ENCODE data around the gene NADSYN1. TPM values are rescaled to one million over a fixed set of nuclear protein-coding genes. Genes with fewer than 3 reads are reported as not detected.

The NADSYN1 gene
- total RNA-seq, 1 donor from 2014 or later = 55.4 TPM

DNA sequence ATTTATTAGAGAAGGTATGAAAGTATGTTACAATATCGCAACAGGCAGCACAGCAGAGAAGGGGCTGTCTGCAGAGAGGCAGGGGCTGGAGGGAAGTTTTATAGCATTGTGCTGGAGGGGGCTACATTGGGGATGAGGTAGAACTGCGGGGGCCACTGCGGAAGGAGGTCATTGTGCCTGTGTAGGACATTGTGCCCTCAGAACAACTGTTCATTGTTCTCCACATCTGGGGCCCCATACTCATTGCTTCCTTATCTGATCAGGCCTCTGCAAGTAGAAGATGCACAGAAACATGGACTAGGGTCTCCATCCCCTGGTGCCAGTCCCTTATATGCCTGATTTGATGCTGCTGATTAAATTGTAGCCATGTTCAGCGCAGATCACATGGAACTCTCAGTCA, 12.1 kb downstream of the NADSYN1 start:
- DNase-seq (ENCODE audit: extremely low spot score, unreplicated experiment) = no peak
- Mint-ChIP-seq H3K36me3 (ENCODE audit: unreplicated experiment) (peaks cover 30% of the 10 kb centered on the region), H3K9me3 (ENCODE audit: unreplicated experiment) (no peaks in the 10 kb centered on the region), H3K4me3 (ENCODE audit: unreplicated experiment) (no peak overlapping the region), H3K4me1 (ENCODE audit: unreplicated experiment) (no peaks in the 10 kb centered on the region), H3K27ac (ENCODE audit: unreplicated experiment) (no peak overlapping the region), H3K27me3 (ENCODE audit: unreplicated experiment) (no peaks in the 10 kb centered on the region)
- TF ChIP-seq, protein P1, sequence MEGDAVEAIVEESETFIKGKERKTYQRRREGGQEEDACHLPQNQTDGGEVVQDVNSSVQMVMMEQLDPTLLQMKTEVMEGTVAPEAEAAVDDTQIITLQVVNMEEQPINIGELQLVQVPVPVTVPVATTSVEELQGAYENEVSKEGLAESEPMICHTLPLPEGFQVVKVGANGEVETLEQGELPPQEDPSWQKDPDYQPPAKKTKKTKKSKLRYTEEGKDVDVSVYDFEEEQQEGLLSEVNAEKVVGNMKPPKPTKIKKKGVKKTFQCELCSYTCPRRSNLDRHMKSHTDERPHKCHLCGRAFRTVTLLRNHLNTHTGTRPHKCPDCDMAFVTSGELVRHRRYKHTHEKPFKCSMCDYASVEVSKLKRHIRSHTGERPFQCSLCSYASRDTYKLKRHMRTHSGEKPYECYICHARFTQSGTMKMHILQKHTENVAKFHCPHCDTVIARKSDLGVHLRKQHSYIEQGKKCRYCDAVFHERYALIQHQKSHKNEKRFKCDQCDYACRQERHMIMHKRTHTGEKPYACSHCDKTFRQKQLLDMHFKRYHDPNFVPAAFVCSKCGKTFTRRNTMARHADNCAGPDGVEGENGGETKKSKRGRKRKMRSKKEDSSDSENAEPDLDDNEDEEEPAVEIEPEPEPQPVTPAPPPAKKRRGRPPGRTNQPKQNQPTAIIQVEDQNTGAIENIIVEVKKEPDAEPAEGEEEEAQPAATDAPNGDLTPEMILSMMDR (IDR thresholded peaks at IDR 0.05) = no peak

- no peak overlapping the region for H3K4me3 Mint-ChIP-seq (ENCODE audit: unreplicated experiment)
- peaks cover 20% of the 10 kb centered on the region for H3K36me3 Mint-ChIP-seq (ENCODE audit: unreplicated experiment)
- TF ChIP-seq, protein P1 (IDR thresholded peaks at IDR 0.05) = no peak
- no peak for DNase-seq (ENCODE audit: extremely low spot score, unreplicated experiment)
- no peaks in the 10 kb centered on the region for H3K27me3 Mint-ChIP-seq (ENCODE audit: unreplicated experiment)
- no peak overlapping the region for H3K27ac Mint-ChIP-seq (ENCODE audit: unreplicated experiment)
- H3K9me3 Mint-ChIP-seq (ENCODE audit: unreplicated experiment) = no peaks in the 10 kb centered on the region
- H3K4me1 Mint-ChIP-seq (ENCODE audit: unreplicated experiment) = no peaks in the 10 kb centered on the region
Measured at GRCh38 chr11:71466358-71466757, 13.4 kb downstream of the NADSYN1 start.

- H3K4me1 Mint-ChIP-seq (ENCODE audit: unreplicated experiment) = no peaks in the 10 kb centered on the region
- H3K27ac Mint-ChIP-seq (ENCODE audit: unreplicated experiment) = no peak overlapping the region
- no peaks in the 10 kb centered on the region for H3K9me3 Mint-ChIP-seq (ENCODE audit: unreplicated experiment)
- TF ChIP-seq, protein P1 (IDR thresholded peaks at IDR 0.05) = no peak
- DNase-seq (ENCODE audit: extremely low spot score, unreplicated experiment) = no peak
- H3K36me3 Mint-ChIP-seq (ENCODE audit: unreplicated experiment) = peaks cover 21% of the 10 kb centered on the region
- no peak overlapping the region for H3K4me3 Mint-ChIP-seq (ENCODE audit: unreplicated experiment)
- H3K27me3 Mint-ChIP-seq (ENCODE audit: unreplicated experiment) = no peaks in the 10 kb centered on the region
Measured at GRCh38 chr11:71467164-71467563, 14.2 kb downstream of the NADSYN1 start.

DNA sequence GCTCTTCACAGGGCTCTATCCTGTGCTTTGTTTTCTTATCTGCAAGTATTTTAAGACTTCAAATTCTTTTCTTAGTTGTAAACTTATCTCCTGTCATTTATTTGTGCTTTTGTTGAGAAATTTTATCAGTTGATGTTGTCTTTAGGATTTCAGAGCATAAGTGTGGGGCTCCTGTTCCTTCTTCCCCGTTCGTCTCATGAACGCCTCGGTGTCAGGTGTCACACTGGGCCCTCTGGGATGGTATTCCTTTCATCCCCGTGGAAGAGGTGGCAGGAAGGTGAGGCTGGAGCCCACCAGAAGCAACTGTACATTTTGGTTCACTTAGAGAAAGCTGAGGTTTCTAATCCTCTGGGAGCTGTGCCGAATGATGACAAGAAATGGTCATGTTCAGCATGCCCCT, 17.9 kb downstream of the NADSYN1 start:
- Mint-ChIP-seq H3K27ac (ENCODE audit: unreplicated experiment) (no peak overlapping the region), H3K4me3 (ENCODE audit: unreplicated experiment) (no peak overlapping the region), H3K36me3 (ENCODE audit: unreplicated experiment) (peaks cover 31% of the 10 kb centered on the region), H3K4me1 (ENCODE audit: unreplicated experiment) (no peaks in the 10 kb centered on the region), H3K27me3 (ENCODE audit: unreplicated experiment) (no peaks in the 10 kb centered on the region), H3K9me3 (ENCODE audit: unreplicated experiment) (no peaks in the 10 kb centered on the region)
- TF ChIP-seq, protein P1 (IDR thresholded peaks at IDR 0.05) = no peak
- no peak for DNase-seq (ENCODE audit: extremely low spot score, unreplicated experiment)

GRCh38 chr11:71472357-71472885, 19.4 kb downstream of the NADSYN1 start:
- Mint-ChIP-seq H3K36me3 (ENCODE audit: unreplicated experiment) (peaks cover 31% of the 10 kb centered on the region), H3K4me3 (ENCODE audit: unreplicated experiment) (no peak overlapping the region), H3K4me1 (ENCODE audit: unreplicated experiment) (no peaks in the 10 kb centered on the region), H3K9me3 (ENCODE audit: unreplicated experiment) (no peaks in the 10 kb centered on the region), H3K27me3 (ENCODE audit: unreplicated experiment) (no peaks in the 10 kb centered on the region), H3K27ac (ENCODE audit: unreplicated experiment) (no peak overlapping the region)
- DNase-seq (ENCODE audit: extremely low spot score, unreplicated experiment) = no peak
- TF ChIP-seq, protein P1 (IDR thresholded peaks at IDR 0.05) = no peak

All from osteocyte (in vitro differentiated cells).